Hematopoietic multipotent progenitor cell treated with erythropoietin and hydrocortisone succinate and interleukin-3 and kit ligand, for 6 days (in vitro differentiated cells): Measurements from ENCODE around the gene GANC.
A peak's percentile ranks its signal among the peaks of the same experiment; 100 is the strongest.

Experiments used
- DNase-seq: peaks from one replicate; pipeline ENCODE4 v3.0.0-alpha.2; 2015

The GANC gene

GRCh38 chr15:42348083-42348482 is 75.1 kb downstream of the GANC start:
- DNase-seq = no peak

GRCh38 chr15:42349186-42349585 is 76.2 kb downstream of the GANC start:
- no peak for DNase-seq

- no peak for DNase-seq
Observed at GRCh38 chr15:42352401-42352800, 79.4 kb downstream of the GANC start.

GRCh38 chr15:42353061-42353460 is 80.1 kb downstream of the GANC start:
- DNase-seq = no peak

- DNase-seq = no peak
Observed at GRCh38 chr15:42354824-42355223, 81.8 kb downstream of the GANC start.

- no peak for DNase-seq
Observed at GRCh38 chr15:42355291-42355690, 82.3 kb downstream of the GANC start.

GRCh38 chr15:42356851-42357250 is 83.8 kb downstream of the GANC start:
- no peak for DNase-seq

- DNase-seq = no peak
Observed at GRCh38 chr15:42358141-42358540, 85.1 kb downstream of the GANC start.

- DNase-seq = no peak
Observed at GRCh38 chr15:42359249-42359648, 86.2 kb downstream of the GANC start, which contains the start of gene CAPN3. Gene CAPN3, plus strand, starts transcription at chr15:42359501. Its CDS starts 305 bp downstream, at chr15:42359806.

GRCh38 chr15:42359985-42360384 is 87.0 kb downstream of the GANC start:
- DNase-seq = no peak

GRCh38 chr15:42360535-42361112 is 87.6 kb downstream of the GANC start:
- no peak for DNase-seq

GRCh38 chr15:42363487-42363886 is 90.5 kb downstream of the GANC start:
- DNase-seq = no peak

- DNase-seq = no peak
Observed at GRCh38 chr15:42363942-42364341, 90.9 kb downstream of the GANC start.

GRCh38 chr15:42364529-42364928 is 91.5 kb downstream of the GANC start:
- DNase-seq = no peak

GRCh38 chr15:42365921-42366550 is 93.0 kb downstream of the GANC start:
- no peak for DNase-seq

- DNase-seq = peak; percentile 22
Observed at GRCh38 chr15:42367041-42367440, 94.0 kb downstream of the GANC start.

GRCh38 chr15:42368096-42368495 is 95.1 kb downstream of the GANC start:
- DNase-seq = no peak

GRCh38 chr15:42371096-42371495 is 98.1 kb downstream of the GANC start:
- peak; percentile 74 for DNase-seq

GRCh38 chr15:42373274-42373673 is 100.3 kb downstream of the GANC start:
- no peak for DNase-seq

GRCh38 chr15:42373936-42374335 is 100.9 kb downstream of the GANC start:
- DNase-seq = no peak

- DNase-seq = no peak
Observed at GRCh38 chr15:42374810-42375209, 101.8 kb downstream of the GANC start.

GRCh38 chr15:42375252-42375651 is 102.3 kb downstream of the GANC start:
- no peak for DNase-seq

- DNase-seq = peak; percentile 29
Observed at GRCh38 chr15:42375941-42376340, 102.9 kb downstream of the GANC start.

GRCh38 chr15:42378011-42378410 is 105.0 kb downstream of the GANC start:
- DNase-seq = no peak

- peak; percentile 41 for DNase-seq
Observed at GRCh38 chr15:42384597-42384996, 111.6 kb downstream of the GANC start.
